Liver (tissue), 9 donors: ENCODE results near the gene MMP28. TPM values are rescaled to one million over a fixed set of nuclear protein-coding genes. Genes with fewer than 3 reads are reported as not detected.

Experiments used
- DNase-seq: peaks from one replicate; pipeline ENCODE4 v3.0.0-alpha.2; 2017; ENCODE audit warnings: low spot score
- H3K27ac ChIP-seq, 2 donors: one replicate each; pipeline ENCODE4 v1.7.0; 2013; ENCODE audit warnings: inconsistent platforms in 2 of 2, low read length in 2 of 2, control low read depth in 1 of 2, low read depth in 1 of 2, mild to moderate bottlenecking in 1 of 2
- H3K27me3 ChIP-seq, 4 donors: one replicate each; pipeline versions ENCODE4 v1.6.1 to v1.7.0; 2013; ENCODE audit warnings: low read length in 3 of 4, inconsistent platforms in 1 of 4, mild to moderate bottlenecking in 1 of 4, moderate library complexity in 1 of 4; ENCODE audit not compliant: control insufficient read depth in 4 of 4, insufficient read depth in 4 of 4
- H3K36me3 ChIP-seq, 4 donors: one replicate each; pipeline versions ENCODE4 v1.6.1 to v1.7.0; 2013; ENCODE audit warnings: low read length in 3 of 4, mild to moderate bottlenecking in 3 of 4, low read depth in 1 of 4, moderate library complexity in 1 of 4; ENCODE audit not compliant: control insufficient read depth in 4 of 4, insufficient read depth in 3 of 4
- H3K4me1 ChIP-seq, 4 donors: one replicate each; pipeline versions ENCODE4 v1.6.1 to v1.7.0; 2013; ENCODE audit warnings: low read length in 3 of 4, mild to moderate bottlenecking in 3 of 4, moderate library complexity in 1 of 4; ENCODE audit not compliant: control insufficient read depth in 4 of 4, insufficient read depth in 4 of 4
- H3K4me3 ChIP-seq, 3 donors: one replicate each; pipeline versions ENCODE4 v1.6.1 to v1.7.0; 2013; ENCODE audit warnings: low read length in 3 of 3, control low read depth in 1 of 3, low read depth in 1 of 3, mild to moderate bottlenecking in 1 of 3
- H3K9ac ChIP-seq, 2 donors: one replicate each; pipeline ENCODE4 v1.7.0; 2013; ENCODE audit warnings: low read length in 2 of 2, mild to moderate bottlenecking in 2 of 2, moderate library complexity in 2 of 2, control low read depth in 1 of 2, low read depth in 1 of 2
- H3K9me3 ChIP-seq, 4 donors: one replicate each; pipeline versions ENCODE4 v1.6.1 to v1.7.0; 2013; ENCODE audit warnings: low read length in 3 of 4; ENCODE audit not compliant: control insufficient read depth in 4 of 4
- CTCF ChIP-seq: fragments of 150-350 bp; IDR thresholded peaks from 2 replicates; pipeline ENCODE4 v1.5.1; 2017; ENCODE audit warnings: improper control_type of control experiment, low read depth, low read length; ENCODE audit not compliant: missing input control
- FOXA1 ChIP-seq: IDR thresholded peaks from 2 replicates; pipeline ENCODE4 v1.6.1; 2016; ENCODE audit warnings: antibody characterized with exemption
- FOXA2 ChIP-seq: IDR thresholded peaks from 2 replicates; pipeline ENCODE4 v1.6.1; 2016; ENCODE audit warnings: antibody characterized with exemption
- HNF4A ChIP-seq, 2 donors: conservative IDR thresholded peaks; 2 replicates each; pipeline ENCODE4 v1.6.1; 2016; ENCODE audit warnings: antibody characterized with exemption in 2 of 2, mild to moderate bottlenecking in 2 of 2
- JUND ChIP-seq, 2 donors: IDR thresholded peaks; 2 replicates each; pipeline ENCODE4 v1.6.1; 2016; ENCODE audit warnings: antibody characterized with exemption in 2 of 2
- MAX ChIP-seq: IDR thresholded peaks from 2 replicates; pipeline ENCODE4 v1.6.1; 2016; ENCODE audit warnings: antibody characterized with exemption
- RAD21 ChIP-seq, 2 donors: IDR thresholded peaks; 2 replicates each; pipeline ENCODE4 v1.6.1; 2016; ENCODE audit warnings: antibody characterized with exemption in 2 of 2, mild to moderate bottlenecking in 2 of 2
- REST ChIP-seq: IDR thresholded peaks from 2 replicates; pipeline ENCODE4 v1.6.1; 2016; ENCODE audit warnings: antibody characterized with exemption, mild to moderate bottlenecking
- SP1 ChIP-seq: IDR thresholded peaks from 2 replicates; pipeline ENCODE4 v1.6.1; 2018; ENCODE audit warnings: antibody characterized with exemption, mild to moderate bottlenecking
- YY1 ChIP-seq: IDR thresholded peaks from 2 replicates; pipeline ENCODE4 v1.6.1; 2016; ENCODE audit warnings: antibody characterized with exemption, mild to moderate bottlenecking
- ZBTB33 ChIP-seq: IDR thresholded peaks from 2 replicates; pipeline ENCODE4 v1.6.1; 2016; ENCODE audit warnings: antibody characterized with exemption
- WGBS: extraction: QIAGEN DNeasy Blood & Tissue Kit; methylation state at CpG from one replicate; pipeline ENCODE4 v1.1.7; 2013; 5-methylcytosine and 5-hydroxymethylcytosine counted together
- polyA plus RNA-seq, 2 donors: library from polyadenylated mRNA; stranded (reverse) in 1 of 2; unstranded in 1 of 2; fragments of 200-250 nt in 1 of 2; fragments of >200 nt in 1 of 2; fragmentation: Nextera tagmentation in 1 of 2; extraction: Ambion mirVana in 1 of 2; gene quantifications; one replicate each; pipeline versions ENCODE4 v1.2.1 to v1.2.3, GENCODE V29; 2013 to 2015
- total RNA-seq, 2 donors: library from RNA; depleted of rRNA; stranded (reverse); fragments of >200 nt; gene quantifications; one replicate each; pipeline ENCODE4 v1.2.3, GENCODE V29; 2014
- donor health status: healthy.
- donor health status: healthy.
- donor health status: healthy.
- donor health status: healthy.
- donor health status: healthy.

The MMP28 gene
- total and polyA plus RNA-seq, 4 donors, result 0.14 to 0.75 (median 0.44) TPM

GRCh38 chr17:35817196-35817595, 21.8 kb upstream of the MMP28 start:
- 36% methylated on average over 1 of the region's 1 CpG for WGBS
- Histone ChIP-seq H3K4me1 (peaks cover 3 to 13% (median 9%) of the 10 kb centered on the region in 4 donors), H3K9ac (no peak overlapping the region), H3K27me3 (no peaks in the 10 kb centered on the region), H3K36me3 (peaks cover 1 to 19% (median 10%) of the 10 kb centered on the region in 4 donors), H3K4me3 (no peak overlapping the region), H3K9me3 (no peaks in the 10 kb centered on the region), H3K27ac (no peak overlapping the region)
- TF ChIP-seq REST (no peak), HNF4A (conservative IDR thresholded peaks at IDR 0.05) (no peak), JUND (IDR thresholded peaks at IDR 0.05) (no peak), FOXA2 (no peak), MAX (no peak), ZBTB33 (no peak)
- no peak for DNase-seq

- H3K27me3 ChIP-seq, result no peaks in the 10 kb centered on the region
- peaks cover 0 to 17% (median 9%) of the 10 kb centered on the region in 4 donors for H3K36me3 ChIP-seq
- WGBS, result 77% methylated on average over 5 of the region's 5 CpGs
- peaks cover 3 to 13% (median 9%) of the 10 kb centered on the region in 4 donors for H3K4me1 ChIP-seq
- no peaks in the 10 kb centered on the region for H3K9me3 ChIP-seq
- no peak for DNase-seq
- no peak overlapping the region for H3K27ac ChIP-seq
- TF ChIP-seq FOXA1 (no peak), HNF4A (conservative IDR thresholded peaks at IDR 0.05) (no peak), CTCF (no peak), YY1 (no peak), SP1 (no peak), JUND (IDR thresholded peaks at IDR 0.05) (no peak), RAD21 (IDR thresholded peaks at IDR 0.05) (no peak)
- no peak overlapping the region for H3K9ac ChIP-seq
- H3K4me3 ChIP-seq, result no peak overlapping the region
Observed at GRCh38 chr17:35816723-35817122, 21.3 kb upstream of the MMP28 start.
